ENCODE measurements around the gene RREB1.
A peak's percentile ranks its signal among the peaks of the same experiment; 100 is the strongest.

RREB1 gene

GRCh38 chr6:7142228-7142801, 34.6 kb downstream of the RREB1 start:
- no peak for TF ChIP-seq CTCF (IDR thresholded peaks at IDR 0.05; ENCODE audit: control insufficient read depth, insufficient read depth, low read depth, low read length, missing control alignments)
- no peak overlapping the region for H3K4me3 ChIP-seq (ENCODE audit: control insufficient read depth, low read depth, low read length)
- DNase-seq (ENCODE audit: low read depth), result no peak

GRCh38 chr6:7142918-7143475, 35.2 kb downstream of the RREB1 start:
- no peak for DNase-seq (ENCODE audit: low read depth)
- TF ChIP-seq CTCF (IDR thresholded peaks at IDR 0.05; ENCODE audit: control insufficient read depth, insufficient read depth, low read depth, low read length, missing control alignments), result no peak
- no peak overlapping the region for H3K4me3 ChIP-seq (ENCODE audit: control insufficient read depth, low read depth, low read length)

GRCh38 chr6:7143476-7143974, 35.8 kb downstream of the RREB1 start:
- no peak overlapping the region for H3K4me3 ChIP-seq (ENCODE audit: control insufficient read depth, low read depth, low read length)
- TF ChIP-seq CTCF (IDR thresholded peaks at IDR 0.05; ENCODE audit: control insufficient read depth, insufficient read depth, low read depth, low read length, missing control alignments), result peak; percentile 34
- no peak for DNase-seq (ENCODE audit: low read depth)

- no peak for TF ChIP-seq CTCF (IDR thresholded peaks at IDR 0.05; ENCODE audit: control insufficient read depth, insufficient read depth, low read depth, low read length, missing control alignments)
- DNase-seq (ENCODE audit: low read depth), result no peak
- no peak overlapping the region for H3K4me3 ChIP-seq (ENCODE audit: control insufficient read depth, low read depth, low read length)
These were observed 37.3 kb downstream of the RREB1 start for GRCh38 chr6:7144872-7145584.

- H3K4me3 ChIP-seq (ENCODE audit: control insufficient read depth, low read depth, low read length), result no peak overlapping the region
- DNase-seq (ENCODE audit: low read depth), result no peak
- TF ChIP-seq CTCF (IDR thresholded peaks at IDR 0.05; ENCODE audit: control insufficient read depth, insufficient read depth, low read depth, low read length, missing control alignments), result no peak
These were observed 37.8 kb downstream of the RREB1 start for GRCh38 chr6:7145585-7145884.

GRCh38 chr6:7145885-7146828, 38.4 kb downstream of the RREB1 start:
- no peak for TF ChIP-seq CTCF (IDR thresholded peaks at IDR 0.05; ENCODE audit: control insufficient read depth, insufficient read depth, low read depth, low read length, missing control alignments)
- no peak overlapping the region for H3K4me3 ChIP-seq (ENCODE audit: control insufficient read depth, low read depth, low read length)
- no peak for DNase-seq (ENCODE audit: low read depth)

All from AG09309 (cell line).